Progenitor cell of endocrine pancreas (in vitro differentiated cells): ENCODE measurements around the gene GDPGP1. TPM values are rescaled to one million over a fixed set of nuclear protein-coding genes. Genes with fewer than 3 reads are reported as not detected.
A peak's percentile ranks its signal among the peaks of the same experiment; 100 is the strongest.
"Not testable (repeated sequence)": the region's sequence is repeated elsewhere in the genome, so short reads cannot be mapped to it uniquely, and the experiment has no call there.

ENCODE experiments used
- DNase-seq: peaks from one replicate; pipeline ENCODE4 v3.0.0; 2021; ENCODE audit warnings: low spot score; ENCODE audit not compliant: unreplicated experiment
- H3K27ac Mint-ChIP-seq: 2 replicates; pipeline ENCODE4 v1.8.0; 2021; ENCODE audit warnings: mild to moderate bottlenecking, moderate library complexity, mixed read lengths
- H3K27me3 Mint-ChIP-seq: 2 replicates; pipeline ENCODE4 v1.8.0; 2021; ENCODE audit warnings: mixed read lengths
- H3K36me3 Mint-ChIP-seq: 2 replicates; pipeline ENCODE4 v1.8.0; 2022; ENCODE audit warnings: mixed read lengths; ENCODE audit not compliant: insufficient read depth
- H3K4me1 Mint-ChIP-seq: 2 replicates; pipeline ENCODE4 v1.8.0; 2021; ENCODE audit warnings: low read depth, mixed read lengths
- H3K4me3 Mint-ChIP-seq: 2 replicates; pipeline ENCODE4 v1.8.0; 2021; ENCODE audit warnings: low read depth, mild to moderate bottlenecking, moderate library complexity, mixed read lengths
- H3K9me3 Mint-ChIP-seq: 2 replicates; pipeline ENCODE4 v1.8.0; 2021; ENCODE audit warnings: low read depth, mixed read lengths
- long read RNA-seq: library from polyadenylated mRNA; unstranded; transcript quantifications from one replicate; pipeline ENCODE4 v2.0.0, GENCODE V29; 2020
- total RNA-seq: library from RNA; stranded (reverse); gene quantifications from 2 replicates; pipeline ENCODE4 v1.2.1, GENCODE V29; 2021
- TF ChIP-seq, protein P1 (sequence below): fragments of 200-600 bp; sonication (generic); IDR thresholded peaks from one replicate; pipeline ENCODE4 v1.5.0; 2021; ENCODE audit warnings: antibody characterized with exemption, mild to moderate bottlenecking; ENCODE audit not compliant: unreplicated experiment

The GDPGP1 gene, protein sequence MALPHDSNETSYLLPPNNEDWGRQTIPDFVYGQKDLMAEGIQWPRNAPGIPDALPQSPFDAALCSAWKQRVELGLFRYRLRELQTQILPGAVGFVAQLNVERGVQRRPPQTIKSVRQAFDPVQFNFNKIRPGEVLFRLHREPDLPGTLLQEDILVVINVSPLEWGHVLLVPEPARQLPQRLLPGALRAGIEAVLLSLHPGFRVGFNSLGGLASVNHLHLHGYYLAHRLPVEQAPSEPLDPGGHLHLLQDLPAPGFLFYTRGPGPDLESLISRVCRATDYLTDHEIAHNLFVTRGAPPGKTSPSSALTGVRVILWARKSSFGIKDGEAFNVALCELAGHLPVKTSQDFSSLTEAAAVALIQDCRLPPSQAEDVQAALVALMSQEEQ
- 7.8 and 8.6 TPM in 2 replicates for total RNA-seq
- long read RNA-seq, partial matches to known transcripts = 0 of 2 reads
- long read RNA-seq, other reads (novel, unspliced or antisense) = 0 of 2 reads

DNA sequence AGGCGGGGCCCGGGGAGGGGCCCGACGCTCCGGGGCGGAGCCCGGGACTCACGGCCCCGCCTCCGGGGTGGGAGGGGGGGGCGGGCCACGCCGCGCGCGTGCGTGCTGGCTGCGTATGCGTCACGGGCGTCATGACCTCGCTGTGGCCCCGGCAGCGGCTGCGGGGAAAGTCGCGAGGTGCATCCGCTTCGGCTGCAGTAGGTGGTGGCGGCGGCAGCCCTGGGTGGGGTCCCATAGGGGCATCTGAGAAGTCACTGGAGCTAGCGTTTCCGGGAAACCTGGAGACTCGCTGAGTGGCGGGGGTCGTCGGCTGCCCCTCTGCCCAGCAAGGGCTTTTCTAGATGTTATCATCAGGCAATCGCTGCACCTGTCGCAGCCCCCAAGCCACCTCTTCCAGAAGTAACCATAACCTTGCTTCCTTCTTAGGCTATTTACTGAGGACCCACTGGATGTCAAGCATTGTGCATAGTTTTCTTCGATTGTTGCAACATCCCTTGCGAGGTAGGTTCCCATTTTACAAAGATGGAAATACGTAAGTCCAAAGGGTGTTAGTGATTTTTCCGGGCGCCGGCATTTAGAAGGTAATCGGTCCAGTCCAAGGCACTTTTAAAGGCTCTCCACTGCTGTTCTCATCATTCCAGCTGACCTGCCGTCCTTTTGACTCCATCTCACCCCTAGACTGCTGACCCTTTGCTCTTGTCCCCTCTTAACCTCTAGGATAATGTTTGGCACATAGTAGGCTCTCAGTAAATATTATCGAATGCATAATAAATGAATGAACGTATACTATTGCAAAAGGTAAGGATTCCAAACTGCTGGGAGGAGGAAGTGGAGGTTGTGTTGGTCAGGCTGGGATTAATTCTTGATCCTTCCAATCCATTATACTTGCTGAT is at the start of gene GDPGP1:
Gene GDPGP1 (plus strand): TSS at position 114 of the 893 bp plus-strand sequence. CDS start 6,700 bp downstream, outside the sequence.
- DNase-seq = no peak
- Mint-ChIP-seq H3K27ac (peak within 1 kb of the TSS; percentile 89), H3K9me3 (no peaks in the 10 kb centered on the region), H3K36me3 (peaks cover 6% of the 10 kb centered on the region), H3K4me1 (peaks cover 12% of the 10 kb centered on the region), H3K4me3 (peak within 1 kb of the TSS; percentile 80), H3K27me3 (no peaks in the 10 kb centered on the region)
- TF ChIP-seq, protein P1, sequence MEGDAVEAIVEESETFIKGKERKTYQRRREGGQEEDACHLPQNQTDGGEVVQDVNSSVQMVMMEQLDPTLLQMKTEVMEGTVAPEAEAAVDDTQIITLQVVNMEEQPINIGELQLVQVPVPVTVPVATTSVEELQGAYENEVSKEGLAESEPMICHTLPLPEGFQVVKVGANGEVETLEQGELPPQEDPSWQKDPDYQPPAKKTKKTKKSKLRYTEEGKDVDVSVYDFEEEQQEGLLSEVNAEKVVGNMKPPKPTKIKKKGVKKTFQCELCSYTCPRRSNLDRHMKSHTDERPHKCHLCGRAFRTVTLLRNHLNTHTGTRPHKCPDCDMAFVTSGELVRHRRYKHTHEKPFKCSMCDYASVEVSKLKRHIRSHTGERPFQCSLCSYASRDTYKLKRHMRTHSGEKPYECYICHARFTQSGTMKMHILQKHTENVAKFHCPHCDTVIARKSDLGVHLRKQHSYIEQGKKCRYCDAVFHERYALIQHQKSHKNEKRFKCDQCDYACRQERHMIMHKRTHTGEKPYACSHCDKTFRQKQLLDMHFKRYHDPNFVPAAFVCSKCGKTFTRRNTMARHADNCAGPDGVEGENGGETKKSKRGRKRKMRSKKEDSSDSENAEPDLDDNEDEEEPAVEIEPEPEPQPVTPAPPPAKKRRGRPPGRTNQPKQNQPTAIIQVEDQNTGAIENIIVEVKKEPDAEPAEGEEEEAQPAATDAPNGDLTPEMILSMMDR = no peak

DNA sequence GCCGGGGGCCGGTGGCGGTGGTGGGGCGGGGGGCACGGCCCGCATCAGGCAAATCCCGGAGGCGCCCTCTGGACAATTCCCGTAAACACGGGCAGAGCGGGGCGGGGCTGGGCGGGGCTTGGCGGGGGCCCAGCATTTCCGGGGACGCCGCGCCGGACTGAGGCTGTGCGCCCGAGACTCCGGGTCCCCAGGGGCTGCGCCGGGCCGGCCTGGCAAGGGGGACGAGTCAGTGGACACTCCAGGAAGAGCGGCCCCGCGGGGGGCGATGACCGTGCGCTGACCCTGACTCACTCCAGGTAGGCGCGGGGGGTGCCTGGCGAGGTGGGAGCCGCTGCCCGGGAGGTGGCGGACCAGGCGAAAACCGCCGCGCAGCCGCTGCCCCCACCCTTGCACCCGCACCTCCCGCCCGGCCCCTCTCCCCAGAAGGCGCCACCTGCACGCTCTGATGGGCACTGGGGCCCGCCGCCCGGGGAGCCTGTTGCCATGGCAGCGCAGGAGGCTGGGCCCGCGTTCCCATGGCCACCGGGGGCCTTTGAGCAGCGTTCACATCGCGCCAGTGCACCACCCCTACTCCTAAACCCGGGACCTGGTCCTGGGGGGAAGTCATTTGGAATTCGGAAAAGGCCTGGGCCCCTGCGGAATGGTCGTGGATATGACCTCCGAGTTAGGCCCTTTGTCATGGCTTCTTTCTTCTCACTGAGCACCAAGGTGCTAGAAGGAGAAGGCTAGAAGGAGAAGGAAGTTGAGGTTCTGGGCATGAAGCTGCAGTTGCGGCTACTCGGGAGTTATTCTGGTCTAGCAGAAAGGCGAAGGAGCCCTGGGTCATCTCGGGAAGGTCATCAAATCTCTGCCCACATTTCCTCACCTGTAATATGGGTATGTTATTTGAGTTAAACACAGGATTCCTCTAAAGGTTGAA is 49.0 kb upstream of the GDPGP1 start:
- TF ChIP-seq, protein P1 = no peak
- peak overlapping the region; percentile 71 for H3K4me3 Mint-ChIP-seq

DNA sequence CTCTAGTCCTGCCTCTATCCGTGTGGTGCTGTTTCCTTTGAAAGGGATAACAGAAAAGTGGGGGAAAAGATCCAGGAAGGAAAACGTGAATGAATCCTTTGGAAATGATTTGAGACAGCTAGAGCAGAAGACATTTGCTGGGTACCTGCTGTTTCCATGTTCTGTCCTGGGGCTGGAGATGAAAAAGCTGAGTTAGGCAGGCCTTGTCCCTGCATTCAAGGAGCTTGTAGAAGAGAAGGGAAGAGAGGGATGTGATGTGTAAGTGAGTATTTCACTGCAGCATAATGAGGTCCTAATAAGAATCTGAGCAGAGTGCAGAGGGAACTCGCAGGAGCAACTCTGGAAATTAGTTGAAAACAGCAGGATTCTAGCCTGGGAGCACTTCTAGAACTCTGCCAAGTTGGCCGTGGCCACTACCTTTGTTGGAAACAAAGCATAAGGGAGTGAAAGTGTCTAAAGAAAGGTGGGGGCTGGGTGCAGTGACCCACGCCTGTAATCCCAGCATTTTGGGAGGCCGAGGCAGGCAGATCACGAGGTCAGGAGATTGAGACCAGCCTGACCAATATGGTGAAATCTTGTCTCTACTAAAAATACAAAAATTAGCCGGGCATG is 46.6 kb upstream of the GDPGP1 start:
- H3K9me3 Mint-ChIP-seq = no peaks in the 10 kb centered on the region
- H3K4me1 Mint-ChIP-seq = peaks cover 7% of the 10 kb centered on the region
- no peaks in the 10 kb centered on the region for H3K27me3 Mint-ChIP-seq
- H3K4me3 Mint-ChIP-seq = no peak overlapping the region
- no peak overlapping the region for H3K27ac Mint-ChIP-seq
- DNase-seq = no peak
- TF ChIP-seq, protein P1 = no peak
- H3K36me3 Mint-ChIP-seq = no peaks in the 10 kb centered on the region

More for the DNA sequence above, 49.0 kb upstream of the GDPGP1 start:
- peak overlapping the region; percentile 92 for H3K27ac Mint-ChIP-seq
- no peaks in the 10 kb centered on the region for H3K27me3 Mint-ChIP-seq
- DNase-seq = peak; percentile 63
- H3K9me3 Mint-ChIP-seq = no peaks in the 10 kb centered on the region
- H3K36me3 Mint-ChIP-seq = no peaks in the 10 kb centered on the region
- peaks cover 9% of the 10 kb centered on the region for H3K4me1 Mint-ChIP-seq

DNA sequence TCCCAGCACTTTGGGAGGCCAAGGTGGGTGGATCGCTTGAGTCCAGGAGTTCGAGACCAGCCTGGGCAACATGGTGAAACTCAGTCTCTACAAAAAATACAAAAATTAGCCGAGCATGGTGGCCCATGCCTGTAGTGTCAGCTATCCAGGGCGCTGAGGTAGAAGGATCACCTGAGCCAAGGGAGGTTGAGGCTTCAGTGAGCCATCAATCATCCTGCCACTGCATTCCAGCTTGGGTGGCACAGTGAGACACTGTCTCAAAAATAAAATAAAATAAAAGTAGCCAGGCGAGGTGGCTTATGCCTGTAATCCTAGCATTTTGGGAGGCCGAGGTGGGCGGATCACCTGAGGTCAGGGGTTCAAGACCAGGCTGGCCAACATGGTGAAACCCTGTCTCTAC is 45.9 kb upstream of the GDPGP1 start:
- H3K4me1 Mint-ChIP-seq, H3K27me3 Mint-ChIP-seq, H3K4me3 Mint-ChIP-seq, H3K36me3 Mint-ChIP-seq, DNase-seq, H3K9me3 Mint-ChIP-seq, H3K27ac Mint-ChIP-seq: not testable (repeated sequence)

DNA sequence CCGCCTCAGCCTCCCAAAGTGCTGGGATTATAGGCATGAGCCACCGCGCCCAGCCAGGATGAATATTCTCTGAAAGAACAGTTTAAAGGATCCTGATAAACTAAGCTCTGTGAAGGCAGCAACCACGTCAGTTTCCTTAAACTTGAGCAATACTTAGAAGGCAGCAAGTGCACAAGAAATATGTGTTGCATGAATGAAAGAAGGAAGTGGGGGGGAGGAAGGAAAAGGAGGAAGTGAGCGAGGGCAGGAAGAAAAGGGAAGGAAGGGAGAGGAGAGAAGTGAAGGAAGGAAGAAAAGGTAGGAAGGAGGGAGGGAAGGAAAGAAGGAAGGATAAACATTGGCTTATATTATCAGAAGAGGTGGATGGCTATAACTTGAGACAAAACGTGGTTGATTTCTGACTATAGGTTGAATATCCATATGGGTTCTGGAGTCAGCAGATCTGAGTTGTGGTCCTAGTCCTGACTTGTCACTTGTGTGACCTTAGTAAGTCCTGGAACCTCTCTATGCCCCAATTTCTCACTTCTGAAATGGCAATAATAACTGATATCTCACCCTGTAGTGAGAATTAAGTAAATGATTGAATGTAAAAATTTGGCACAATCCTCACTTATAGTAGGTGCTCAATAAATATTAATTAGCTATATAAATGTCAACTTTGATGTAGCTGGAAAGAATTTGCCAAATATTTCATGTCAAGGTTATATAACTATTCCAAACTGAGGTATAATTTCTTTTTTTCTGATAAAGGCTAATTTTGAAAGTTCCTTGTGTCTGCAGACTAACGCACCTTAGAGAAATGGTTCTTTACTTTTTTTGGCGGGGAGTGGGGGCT is 44.9 kb upstream of the GDPGP1 start:
- H3K27me3 Mint-ChIP-seq = no peaks in the 10 kb centered on the region
- no peak overlapping the region for H3K4me3 Mint-ChIP-seq
- no peaks in the 10 kb centered on the region for H3K36me3 Mint-ChIP-seq
- no peak overlapping the region for H3K27ac Mint-ChIP-seq
- DNase-seq = no peak
- TF ChIP-seq, protein P1 = no peak
- no peaks in the 10 kb centered on the region for H3K9me3 Mint-ChIP-seq
- peaks cover 10% of the 10 kb centered on the region for H3K4me1 Mint-ChIP-seq
